Ovary (tissue), 3 donors: ENCODE results near the gene SUOX.

Experiments used
- EP300 ChIP-seq: sonication (generic); formaldehyde crosslinking; IDR thresholded peaks from one replicate; pipeline ENCODE4 v1.6.1; 2017; ENCODE audit warnings: antibody characterized with exemption
- TF ChIP-seq, protein P1 (sequence below), 3 donors: fragments of 450-650 bp in 2 of 3; fragments of 200-600 bp in 1 of 3; IDR thresholded peaks; one replicate each; pipeline versions ENCODE4 v1.5.1 to v1.8.0; 2016 to 2022; ENCODE audit warnings: antibody characterized with exemption in 3 of 3, mild to moderate bottlenecking in 1 of 3
- donor health status: DM: no; HTN: no; CAD: no.

DNA sequence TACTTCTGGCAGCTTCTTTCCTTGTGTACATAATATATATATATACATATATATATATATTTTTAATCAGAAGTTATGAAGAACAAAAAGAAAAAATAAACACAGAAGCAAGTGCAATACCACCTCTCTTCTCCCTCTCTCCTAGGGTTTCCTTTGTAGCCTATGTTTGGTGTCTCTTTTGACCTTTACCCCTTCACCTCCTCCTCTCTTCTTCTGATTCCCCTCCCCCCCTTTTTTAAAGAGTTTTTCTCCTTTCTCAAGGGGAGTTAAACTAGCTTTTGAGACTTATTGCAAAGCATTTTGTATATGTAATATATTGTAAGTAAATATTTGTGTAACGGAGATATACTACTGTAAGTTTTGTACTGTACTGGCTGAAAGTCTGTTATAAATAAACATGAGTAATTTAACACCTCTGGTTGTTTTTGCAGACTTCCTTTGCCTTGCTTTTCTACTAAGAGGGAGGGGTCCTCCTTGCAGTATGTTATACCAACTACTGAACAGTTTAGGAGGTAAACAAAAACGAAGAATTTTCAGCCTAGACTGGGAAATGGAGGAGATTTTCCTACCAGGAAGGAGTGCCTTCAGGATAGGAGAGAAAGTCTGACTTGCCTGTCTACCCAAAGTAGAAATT lies 41.1 kb downstream of the SUOX start:
- no peak for TF ChIP-seq EP300
- TF ChIP-seq, protein P1, sequence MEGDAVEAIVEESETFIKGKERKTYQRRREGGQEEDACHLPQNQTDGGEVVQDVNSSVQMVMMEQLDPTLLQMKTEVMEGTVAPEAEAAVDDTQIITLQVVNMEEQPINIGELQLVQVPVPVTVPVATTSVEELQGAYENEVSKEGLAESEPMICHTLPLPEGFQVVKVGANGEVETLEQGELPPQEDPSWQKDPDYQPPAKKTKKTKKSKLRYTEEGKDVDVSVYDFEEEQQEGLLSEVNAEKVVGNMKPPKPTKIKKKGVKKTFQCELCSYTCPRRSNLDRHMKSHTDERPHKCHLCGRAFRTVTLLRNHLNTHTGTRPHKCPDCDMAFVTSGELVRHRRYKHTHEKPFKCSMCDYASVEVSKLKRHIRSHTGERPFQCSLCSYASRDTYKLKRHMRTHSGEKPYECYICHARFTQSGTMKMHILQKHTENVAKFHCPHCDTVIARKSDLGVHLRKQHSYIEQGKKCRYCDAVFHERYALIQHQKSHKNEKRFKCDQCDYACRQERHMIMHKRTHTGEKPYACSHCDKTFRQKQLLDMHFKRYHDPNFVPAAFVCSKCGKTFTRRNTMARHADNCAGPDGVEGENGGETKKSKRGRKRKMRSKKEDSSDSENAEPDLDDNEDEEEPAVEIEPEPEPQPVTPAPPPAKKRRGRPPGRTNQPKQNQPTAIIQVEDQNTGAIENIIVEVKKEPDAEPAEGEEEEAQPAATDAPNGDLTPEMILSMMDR (IDR thresholded peaks at IDR 0.05), result no peak
